Loucy (cell line): ENCODE measurements around the gene PHLDA1.
"Not testable (repeated sequence)": the region's sequence is repeated elsewhere in the genome, so short reads cannot be mapped to it uniquely, and the experiment has no call there.

Experiments
- H2AFZ ChIP-seq: fragments of 200-600 bp; sonication (generic); 2 replicates; pipeline ENCODE4 v1.6.0; 2016; ENCODE audit warnings: antibody characterized with exemption, mild to moderate bottlenecking, low read length, moderate library complexity
- H3F3A ChIP-seq: fragments of 200-600 bp; 2 replicates; pipeline ENCODE4 v1.6.0; 2016; ENCODE audit warnings: antibody characterized with exemption, low read depth, mild to moderate bottlenecking
- H3K27me3 ChIP-seq: fragments of 200-600 bp; sonication (generic); 2 replicates; pipeline ENCODE4 v1.6.1; 2014; ENCODE audit warnings: low read length, mild to moderate bottlenecking; ENCODE audit not compliant: insufficient read depth, poor library complexity, severe bottlenecking
- H3K36me3 ChIP-seq: fragments of 200-600 bp; sonication (generic); 2 replicates; pipeline ENCODE4 v1.6.1; 2016; ENCODE audit warnings: low read length; ENCODE audit not compliant: insufficient read depth
- H3K4me1 ChIP-seq: fragments of 200-600 bp; sonication (generic); 2 replicates; pipeline ENCODE4 v1.5.1; 2014; ENCODE audit warnings: low read length, mild to moderate bottlenecking; ENCODE audit not compliant: insufficient read depth, poor library complexity, severe bottlenecking
- H3K4me2 ChIP-seq: fragments of 200-600 bp; sonication (generic); 2 replicates; pipeline ENCODE4 v1.6.0; 2014; ENCODE audit warnings: antibody characterized with exemption, low read length, low read depth, mild to moderate bottlenecking; ENCODE audit not compliant: poor library complexity, severe bottlenecking
- H3K4me3 ChIP-seq: fragments of 200-600 bp; sonication (generic); 2 replicates; pipeline ENCODE4 v1.5.1; 2014; ENCODE audit warnings: low read length, mild to moderate bottlenecking, mixed read lengths; ENCODE audit not compliant: poor library complexity, severe bottlenecking
- H3K79me2 ChIP-seq: fragments of 200-600 bp; sonication (generic); 2 replicates; pipeline ENCODE4 v1.6.1; 2014; ENCODE audit warnings: low read length; ENCODE audit not compliant: insufficient read depth
- H3K9ac ChIP-seq: fragments of 200-600 bp; sonication (generic); 2 replicates; pipeline ENCODE4 v1.6.0; 2014; ENCODE audit warnings: mild to moderate bottlenecking, low read depth, low read length, moderate library complexity; ENCODE audit not compliant: poor library complexity, severe bottlenecking
- H3K9me2 ChIP-seq: fragments of 200-600 bp; sonication (generic); replicated peaks from 2 replicates; pipeline ENCODE4 v1.6.1; 2016; ENCODE audit warnings: low read depth, low read length, mixed read lengths
- H3K9me3 ChIP-seq: fragments of 200-600 bp; sonication (generic); 2 replicates; pipeline ENCODE4 v1.6.1; 2014; ENCODE audit warnings: mild to moderate bottlenecking, antibody characterized with exemption, low read length, low read depth; ENCODE audit not compliant: insufficient read depth
- H4K20me1 ChIP-seq: fragments of 200-600 bp; sonication (generic); 2 replicates; pipeline ENCODE4 v1.6.0; 2014; ENCODE audit warnings: antibody characterized with exemption, low read length, mild to moderate bottlenecking; ENCODE audit not compliant: insufficient read depth, poor library complexity, severe bottlenecking
- CTCF ChIP-seq: fragments of 200-600 bp; sonication (generic); conservative IDR thresholded peaks from 2 replicates; pipeline ENCODE4 v1.5.1; 2014; ENCODE audit warnings: mild to moderate bottlenecking, antibody characterized with exemption, low read length
- EZH2phosphoT487 ChIP-seq: fragments of 200-600 bp; IDR thresholded peaks from 2 replicates; pipeline ENCODE4 v1.6.1; 2018; ENCODE audit warnings: antibody characterized with exemption, mild to moderate bottlenecking, moderate library complexity, borderline replicate concordance

The PHLDA1 gene

GRCh38 chr12:75986001-75986746 lies 45.4 kb downstream of the PHLDA1 start:
- Histone ChIP-seq H4K20me1 (no peaks in the 10 kb centered on the region), H3K4me2 (no peak overlapping the region), H3K4me3 (no peak overlapping the region), H3K36me3 (no peaks in the 10 kb centered on the region), H3K9me3 (no peaks in the 10 kb centered on the region), H3K9ac (no peak overlapping the region), H3K27me3 (no peaks in the 10 kb centered on the region), H3K79me2 (no peaks in the 10 kb centered on the region), H2AFZ (no peak overlapping the region; the same call in 1 of the 2 replicates), H3K9me2 (no peaks in the 10 kb centered on the region), H3F3A (no peaks in the 10 kb centered on the region), H3K4me1 (no peaks in the 10 kb centered on the region)
- TF ChIP-seq CTCF, result no peak
- TF ChIP-seq EZH2phosphoT487, result no peak

GRCh38 chr12:75985566-75985965 lies 46.0 kb downstream of the PHLDA1 start:
- Histone ChIP-seq H3K36me3 (no peaks in the 10 kb centered on the region), H2AFZ (no peak overlapping the region), H3K9ac (no peak overlapping the region), H3K4me3 (no peak overlapping the region), H4K20me1 (no peaks in the 10 kb centered on the region), H3K79me2 (no peaks in the 10 kb centered on the region), H3K27me3 (no peaks in the 10 kb centered on the region), H3K4me1 (no peaks in the 10 kb centered on the region), H3K9me2 (no peaks in the 10 kb centered on the region), H3F3A (no peaks in the 10 kb centered on the region), H3K4me2 (no peak overlapping the region), H3K9me3 (no peaks in the 10 kb centered on the region)
- TF ChIP-seq CTCF (no peak), EZH2phosphoT487 (no peak)

GRCh38 chr12:75984577-75985182 lies 46.9 kb downstream of the PHLDA1 start:
- Histone ChIP-seq H3K9ac (no peak overlapping the region), H3K4me2 (no peak overlapping the region), H3F3A (no peaks in the 10 kb centered on the region), H2AFZ (no peak overlapping the region), H3K36me3 (no peaks in the 10 kb centered on the region), H3K9me2 (no peaks in the 10 kb centered on the region), H3K4me3 (no peak overlapping the region), H3K4me1 (no peaks in the 10 kb centered on the region), H4K20me1 (no peaks in the 10 kb centered on the region), H3K79me2 (no peaks in the 10 kb centered on the region), H3K9me3 (no peaks in the 10 kb centered on the region), H3K27me3 (no peaks in the 10 kb centered on the region)
- TF ChIP-seq EZH2phosphoT487 (no peak), CTCF (no peak)

GRCh38 chr12:75983851-75984250 lies 47.7 kb downstream of the PHLDA1 start:
- not testable (repeated sequence) for H3K9ac ChIP-seq, H3K9me3 ChIP-seq, H2AFZ ChIP-seq

More at GRCh38 chr12:75983851-75984250, 47.7 kb downstream of the PHLDA1 start:
- not testable (repeated sequence) for H3K4me3 ChIP-seq, H4K20me1 ChIP-seq, H3K4me1 ChIP-seq, H3K4me2 ChIP-seq, H3K36me3 ChIP-seq, H3K27me3 ChIP-seq, H3K9me2 ChIP-seq, H3F3A ChIP-seq, H3K79me2 ChIP-seq
